HS-5 (cell line): ENCODE measurements around the gene TRPM7.

Source experiments
- DNase-seq: peaks from one replicate; pipeline ENCODE4 v3.0.0-alpha.2; 2012; ENCODE audit warnings: low read depth

Gene TRPM7

DNA sequence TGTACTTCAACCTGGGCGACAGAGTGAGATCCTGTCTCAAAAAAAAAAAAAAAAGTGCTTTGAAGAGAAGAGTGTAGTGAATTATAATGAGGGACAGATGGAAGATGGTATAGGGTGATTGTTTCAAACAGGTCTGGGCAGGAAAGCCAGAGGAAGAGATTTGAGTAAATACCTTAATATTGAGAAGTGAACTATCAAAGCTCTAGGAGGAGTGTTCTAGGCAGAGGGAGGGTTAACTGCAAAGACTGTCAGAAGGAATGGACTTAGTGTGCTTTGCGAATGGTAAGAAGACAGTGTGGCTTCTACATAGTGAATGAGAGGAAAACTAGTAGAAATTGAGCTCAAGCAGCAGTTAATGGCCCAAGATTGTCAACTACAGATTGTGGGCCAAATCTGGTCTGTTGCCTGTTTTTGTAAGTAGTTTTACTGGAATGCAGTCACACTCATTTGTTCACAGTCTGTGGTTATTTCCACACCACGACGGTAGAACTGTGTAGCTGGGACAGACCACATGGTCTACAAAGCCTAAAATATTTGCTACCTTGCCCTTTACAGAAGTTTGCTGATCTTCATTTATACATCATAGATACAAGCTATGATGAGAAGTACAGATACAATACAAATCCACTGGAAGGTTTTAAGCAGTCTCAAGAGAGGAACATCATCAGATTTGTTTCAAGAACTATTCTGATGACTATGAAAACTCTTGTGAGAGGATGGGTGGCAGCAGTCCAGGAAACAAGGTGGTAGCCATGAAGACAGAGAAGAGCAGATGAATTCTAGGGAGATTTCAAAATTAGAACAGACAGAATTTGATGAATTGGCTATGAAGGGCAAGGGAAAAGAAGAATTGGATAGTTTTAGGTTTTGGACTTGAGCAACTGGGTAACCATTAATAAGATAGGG lies 123.6 kb downstream of the TRPM7 start:
- no peak for DNase-seq

DNA sequence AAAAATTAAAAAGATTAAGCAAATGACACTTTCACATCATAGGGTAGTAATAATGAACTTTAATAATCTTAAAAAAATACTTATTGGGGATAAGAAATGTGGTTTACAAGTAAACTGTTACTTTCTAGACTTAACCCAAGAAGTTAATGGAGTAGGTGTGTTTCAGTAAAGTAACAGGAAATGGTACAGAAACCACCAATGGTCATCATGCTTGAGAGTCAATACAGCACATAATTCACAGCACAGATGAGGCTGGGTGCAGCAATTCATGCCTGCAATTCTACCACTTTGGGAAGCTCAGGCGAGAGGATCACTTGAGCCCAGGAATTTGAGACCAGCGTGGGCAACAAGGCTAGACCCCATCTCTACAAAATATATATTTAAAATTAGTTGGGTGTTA lies 128.6 kb downstream of the TRPM7 start:
- no peak for DNase-seq

DNA sequence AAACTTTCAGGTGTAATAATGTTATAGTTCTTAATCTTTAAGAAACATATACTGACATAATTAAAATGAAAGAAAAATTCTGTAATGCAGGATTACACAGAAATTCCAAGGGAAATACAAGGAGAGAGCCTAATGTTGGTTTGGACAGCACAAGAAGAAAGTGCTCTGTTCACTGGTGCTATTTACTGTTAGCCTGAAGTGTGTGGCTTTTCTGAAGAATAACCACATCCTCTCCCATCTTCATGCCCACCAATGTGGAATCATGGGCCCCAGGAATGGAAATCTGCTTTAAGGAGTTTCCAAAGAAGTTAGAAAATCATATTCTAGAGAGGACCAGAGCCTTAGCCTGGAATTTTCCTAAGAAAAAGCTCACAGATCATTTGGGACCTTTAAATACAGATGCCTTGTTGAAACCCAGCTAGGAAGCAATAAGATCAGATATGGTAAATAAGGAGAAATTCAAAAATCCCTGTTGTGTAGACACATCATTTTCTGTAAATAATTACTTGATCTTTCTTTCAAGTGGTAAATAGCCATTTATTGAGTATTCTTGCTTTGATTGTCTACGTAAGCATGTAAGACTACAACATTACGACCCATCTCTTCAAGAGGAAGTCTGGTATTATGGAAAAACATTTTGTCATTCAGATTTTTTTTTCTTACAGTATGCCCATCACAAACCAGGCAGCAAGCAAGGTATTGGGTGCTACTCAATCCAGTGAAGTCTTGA lies 129.8 kb downstream of the TRPM7 start:
- no peak for DNase-seq

DNA sequence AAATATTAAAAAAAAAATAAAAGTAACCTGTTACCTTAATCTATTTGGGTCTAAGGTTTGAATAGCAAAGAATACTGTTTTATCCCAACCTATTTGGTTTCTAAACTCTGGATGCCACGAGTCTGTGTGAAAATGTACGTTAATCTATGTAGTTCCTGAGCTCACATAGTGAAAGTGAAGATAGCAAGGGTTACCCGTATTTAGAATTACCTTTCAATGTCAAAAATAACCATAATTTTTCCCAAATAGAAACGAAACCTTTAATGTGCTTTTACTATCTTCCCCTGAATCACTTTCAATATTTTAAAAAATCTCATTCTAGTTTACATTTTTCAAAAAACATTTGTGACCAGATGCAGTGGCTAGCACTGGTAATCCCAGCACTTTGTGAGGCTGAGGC lies 134.4 kb downstream of the TRPM7 start:
- no peak for DNase-seq

DNA sequence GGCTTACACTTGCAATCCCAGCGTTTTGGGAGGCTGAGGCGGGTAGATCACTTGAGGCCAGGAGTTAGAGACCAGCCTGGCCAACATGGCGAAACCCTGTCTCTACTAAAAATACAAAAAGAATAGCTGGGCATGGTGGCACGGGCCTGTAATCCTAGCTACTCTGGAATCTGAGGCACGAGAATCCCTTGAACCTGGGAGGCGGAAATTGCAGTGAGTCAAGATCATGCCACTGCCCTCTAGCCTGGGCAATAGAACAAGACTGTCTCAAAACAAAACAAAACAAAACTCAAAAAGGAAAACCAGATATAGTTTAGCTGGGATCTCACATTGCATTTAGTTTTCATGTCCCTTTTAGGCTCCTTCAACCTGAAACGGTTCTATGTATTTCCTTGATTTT lies 137.3 kb downstream of the TRPM7 start:
- DNase-seq = no peak

DNA sequence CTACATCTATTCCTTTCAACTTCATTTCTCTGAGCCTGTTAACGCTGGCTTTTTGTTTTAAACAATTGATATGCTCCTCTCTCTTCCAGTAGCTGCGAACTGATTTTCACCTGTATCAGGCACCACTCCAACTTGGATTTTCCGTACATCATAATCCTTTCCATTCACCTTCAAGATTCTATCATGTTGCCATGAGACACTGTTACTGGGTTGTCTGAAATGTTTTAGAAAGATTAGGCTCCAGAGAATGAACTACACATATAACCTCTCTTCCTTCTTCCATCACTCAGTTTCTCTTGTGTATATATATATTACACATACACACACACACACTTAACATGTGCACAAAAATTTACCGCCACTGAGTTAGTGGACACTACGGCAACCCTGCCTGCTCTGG lies 140.0 kb downstream of the TRPM7 start, which contains the start of gene USP50:
Gene USP50 (minus strand): TSS at position 101 of the 400 bp plus-strand sequence. CDS start 141 bp downstream, outside the sequence.
- no peak for DNase-seq

DNA sequence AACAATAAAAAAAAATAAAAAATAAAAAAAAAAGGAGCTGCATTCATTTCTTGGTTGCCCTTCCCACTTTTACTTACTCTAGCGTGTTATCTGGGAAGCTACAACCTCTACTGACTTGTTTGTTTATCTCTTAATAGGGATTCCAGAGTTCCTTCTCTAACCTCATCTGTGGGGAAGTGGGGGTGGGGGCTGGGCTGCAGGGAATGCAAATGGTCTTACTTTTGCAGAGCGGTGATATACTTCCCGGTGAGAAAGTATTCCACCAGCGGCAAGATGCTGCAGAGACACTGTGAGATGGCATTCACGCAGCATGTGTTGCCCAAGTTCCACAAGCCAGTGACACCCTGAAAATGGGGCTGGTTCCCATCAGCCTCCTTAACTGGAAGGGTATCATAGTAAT lies 142.2 kb downstream of the TRPM7 start:
- DNase-seq = no peak

DNA sequence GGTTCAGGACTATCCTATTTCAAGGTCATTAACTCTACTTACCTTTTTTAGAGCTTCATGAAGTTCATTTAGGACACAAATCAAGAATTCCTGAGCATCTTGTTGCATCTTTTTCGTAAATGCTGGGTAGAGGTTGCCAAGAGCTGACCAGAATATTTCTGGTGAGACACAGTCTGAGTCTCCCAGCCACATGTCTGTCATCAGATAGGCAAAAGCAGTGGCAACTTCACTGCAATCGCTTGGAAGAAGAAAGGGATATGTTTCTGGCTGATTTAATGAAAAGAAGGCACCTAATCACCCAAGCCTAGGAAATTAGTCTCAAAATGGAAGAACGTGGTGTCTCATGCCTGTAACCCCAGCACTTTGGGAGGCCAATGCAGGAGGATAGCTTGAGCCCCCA lies 143.0 kb downstream of the TRPM7 start:
- DNase-seq = no peak

DNA sequence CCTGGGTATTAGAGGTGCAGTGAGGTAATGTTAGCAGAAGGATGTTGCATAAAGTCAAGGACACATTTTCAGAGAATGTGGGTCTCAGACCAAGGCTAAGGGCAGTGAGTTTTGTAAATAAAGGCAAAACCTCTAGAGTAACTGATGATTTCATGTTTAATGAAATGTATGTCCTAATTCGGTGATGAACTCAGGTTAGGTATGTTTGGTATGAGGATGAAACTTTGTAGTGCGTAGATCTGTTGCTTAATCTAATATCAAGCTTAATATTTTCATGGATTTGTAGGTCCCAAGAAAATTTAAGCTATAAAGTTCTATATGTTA lies 143.7 kb downstream of the TRPM7 start:
- DNase-seq = peak; percentile 29

DNA sequence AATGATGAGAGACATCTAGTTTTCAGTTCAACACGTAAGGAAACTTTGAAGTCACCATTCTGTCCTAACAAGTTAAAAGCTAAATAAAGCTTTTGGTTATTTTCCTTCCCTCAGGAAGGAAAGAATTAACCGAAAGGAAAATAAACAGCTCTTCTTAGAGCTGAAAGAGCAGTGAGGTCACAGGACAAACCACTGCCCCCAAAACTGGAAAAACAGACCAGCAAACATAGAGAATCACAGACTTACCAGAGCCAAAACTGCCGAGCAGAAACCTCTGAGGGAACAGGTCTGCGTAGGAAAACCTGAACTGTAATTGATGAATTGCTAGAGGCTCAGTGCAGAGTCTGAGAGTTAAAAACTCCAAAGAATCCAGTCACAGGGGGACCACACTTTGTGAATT lies 154.8 kb downstream of the TRPM7 start:
- no peak for DNase-seq

DNA sequence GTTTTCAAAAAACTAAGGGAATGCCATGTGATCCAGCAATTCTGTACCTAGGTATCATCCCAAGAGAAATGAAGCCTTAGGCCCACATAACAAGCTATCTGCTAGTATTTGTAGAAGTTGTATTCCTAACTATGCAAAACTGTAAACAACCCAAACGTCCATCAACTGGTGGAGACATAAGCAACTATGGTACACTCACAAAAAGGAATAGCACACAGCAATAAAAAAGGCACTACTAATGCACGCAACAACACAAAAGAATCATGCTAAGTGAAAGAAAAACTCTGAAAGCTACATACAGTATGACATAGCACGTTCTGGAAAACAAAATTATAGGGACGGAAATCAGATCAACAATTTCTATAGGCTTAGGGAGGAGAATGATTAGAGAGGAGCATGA lies 155.4 kb downstream of the TRPM7 start:
- DNase-seq = no peak

DNA sequence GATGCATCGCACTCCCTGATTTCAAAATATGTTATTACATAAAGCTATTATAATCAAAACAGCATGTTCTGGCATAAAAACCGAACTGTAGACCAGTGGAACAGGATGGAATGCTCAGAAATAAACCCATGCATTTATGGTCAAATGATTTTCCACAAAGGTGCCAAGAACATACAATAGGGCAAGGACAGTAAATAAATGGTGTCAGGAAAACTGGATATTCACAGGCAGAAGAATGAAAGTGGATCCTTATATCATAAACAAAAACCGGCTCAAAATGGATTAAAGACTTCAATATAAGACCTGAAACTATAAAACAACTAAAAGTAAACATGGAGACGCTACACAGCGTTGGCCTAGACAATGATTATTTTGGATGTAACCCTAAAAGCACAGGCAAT lies 162.7 kb downstream of the TRPM7 start:
- no peak for DNase-seq

DNA sequence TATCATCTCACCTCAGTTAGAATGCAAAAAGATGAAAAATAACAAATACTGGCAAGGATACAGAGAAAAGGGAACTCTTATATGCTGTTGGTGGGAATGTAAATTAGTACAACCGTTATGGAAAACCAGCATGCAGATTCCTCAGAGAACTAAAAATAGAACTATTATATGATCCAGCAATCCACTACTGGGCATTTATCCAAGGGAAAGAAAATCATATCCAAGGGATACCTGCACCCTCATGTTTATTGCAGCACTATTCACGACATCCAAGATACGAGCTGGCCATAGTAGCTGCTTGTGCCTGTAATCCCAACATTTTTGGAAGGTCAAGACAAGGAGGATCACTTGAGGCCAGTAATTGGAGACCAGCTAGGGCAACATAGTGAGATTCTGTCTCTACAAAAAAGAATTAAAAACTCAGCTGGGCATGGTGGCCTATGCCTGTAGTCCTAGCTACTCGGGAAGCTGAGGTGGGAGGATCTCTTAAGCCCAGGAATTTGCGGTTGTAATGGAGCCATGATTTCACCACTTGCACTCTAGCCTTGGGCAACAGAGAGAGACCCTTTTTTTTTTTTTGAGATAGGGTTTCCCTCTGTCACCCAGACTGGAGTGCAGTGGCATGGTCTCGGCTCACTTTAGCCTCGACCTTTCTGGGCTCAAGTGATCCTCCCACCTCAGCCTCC lies 166.7 kb downstream of the TRPM7 start:
- no peak for DNase-seq

DNA sequence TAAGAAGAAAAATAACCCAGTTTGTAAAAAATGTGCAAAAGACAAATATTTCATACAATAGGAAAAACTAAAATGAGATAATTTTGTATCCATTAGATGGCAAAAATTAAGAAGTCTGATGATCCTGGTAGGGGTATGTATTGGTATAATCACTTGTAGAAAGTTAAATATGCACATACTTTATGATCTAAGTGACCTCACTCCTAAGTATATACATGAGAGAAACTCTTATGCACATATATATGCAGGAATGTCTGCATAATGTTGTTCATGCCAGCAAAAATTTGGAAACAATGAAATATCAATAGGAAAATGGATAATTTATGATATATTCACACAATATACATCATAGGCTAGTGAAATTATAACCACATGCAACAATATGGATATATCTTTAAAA lies 173.6 kb downstream of the TRPM7 start:
- no peak for DNase-seq
